Muscle layer of duodenum (tissue), 2 donors: ENCODE results near the gene CTIF.

Experiments
- H3K27ac ChIP-seq: one replicate; pipeline ENCODE4 v1.7.0; 2013; ENCODE audit warnings: mild to moderate bottlenecking, low read length
- H3K27me3 ChIP-seq: one replicate; pipeline ENCODE4 v1.7.0; 2013; ENCODE audit warnings: low read depth, mild to moderate bottlenecking, control low read depth, low read length
- H3K36me3 ChIP-seq, 2 donors: one replicate each; pipeline ENCODE4 v1.7.0; 2013; ENCODE audit warnings: low read length in 2 of 2, control low read depth in 1 of 2, mild to moderate bottlenecking in 1 of 2; ENCODE audit not compliant: insufficient read depth in 2 of 2, control insufficient read depth in 1 of 2
- H3K4me1 ChIP-seq, 2 donors: one replicate each; pipeline ENCODE4 v1.7.0; 2013; ENCODE audit warnings: low read length in 2 of 2, mild to moderate bottlenecking in 2 of 2, control low read depth in 1 of 2, moderate library complexity in 1 of 2; ENCODE audit not compliant: insufficient read depth in 2 of 2, control insufficient read depth in 1 of 2
- H3K4me3 ChIP-seq, 2 donors: one replicate each; pipeline ENCODE4 v1.7.0; 2013; ENCODE audit warnings: low read length in 2 of 2, low read depth in 1 of 2, mild to moderate bottlenecking in 1 of 2
- H3K9me3 ChIP-seq, 2 donors: one replicate each; pipeline ENCODE4 v1.7.0; 2013; ENCODE audit warnings: low read length in 2 of 2, control low read depth in 1 of 2, mild to moderate bottlenecking in 1 of 2; ENCODE audit not compliant: control insufficient read depth in 1 of 2
- donor health status: healthy.

The CTIF gene

GRCh38 chr18:48554610-48555400 lies 16.0 kb downstream of the CTIF start:
- Histone ChIP-seq H3K27ac (no peak overlapping the region), H3K36me3 (peaks cover 0 to 4% of the 10 kb centered on the region in 2 donors), H3K27me3 (no peaks in the 10 kb centered on the region), H3K4me1 (peaks cover 0 to 6% of the 10 kb centered on the region in 2 donors), H3K4me3 (no peak overlapping the region), H3K9me3 (peaks cover 0 to 5% of the 10 kb centered on the region in 2 donors)

- Histone ChIP-seq H3K36me3 (peaks cover 0 to 4% of the 10 kb centered on the region in 2 donors), H3K27me3 (no peaks in the 10 kb centered on the region), H3K4me3 (no peak overlapping the region), H3K4me1 (peaks cover 0 to 6% of the 10 kb centered on the region in 2 donors), H3K27ac (no peak overlapping the region), H3K9me3 (peaks cover 0 to 5% of the 10 kb centered on the region in 2 donors)
These were observed 16.7 kb downstream of the CTIF start for GRCh38 chr18:48555465-48555995.

DNA sequence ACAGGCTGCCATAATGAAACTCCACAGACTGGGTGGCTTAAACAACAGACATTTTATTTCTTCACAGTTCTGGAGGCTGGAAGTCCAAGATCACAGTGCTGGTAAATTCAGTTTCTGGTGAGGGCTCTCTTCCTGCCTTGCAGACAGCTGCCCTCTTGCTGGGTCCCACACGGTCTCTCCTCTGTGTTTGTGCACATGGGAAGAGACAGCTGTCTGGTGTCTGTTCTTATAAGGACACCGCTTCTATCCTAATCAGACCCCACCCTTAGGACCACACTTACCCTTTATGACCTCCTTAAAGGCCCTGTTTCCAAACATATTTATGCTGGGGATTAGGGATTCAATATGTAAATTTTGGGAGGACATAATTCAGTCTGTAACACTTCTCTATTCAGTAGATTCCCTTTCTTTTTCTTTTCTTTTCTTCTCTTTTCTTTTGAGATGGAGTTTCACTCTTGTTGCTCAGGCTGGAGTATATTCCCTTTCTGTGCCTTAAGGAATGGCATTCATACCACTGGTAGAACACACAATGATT lies 18.9 kb downstream of the CTIF start:
- H3K27me3 ChIP-seq, result no peaks in the 10 kb centered on the region
- no peak overlapping the region for H3K27ac ChIP-seq
- H3K4me3 ChIP-seq, result no peak overlapping the region
- peaks cover 0 to 4% of the 10 kb centered on the region in 2 donors for H3K36me3 ChIP-seq
- H3K9me3 ChIP-seq, result peaks cover 0 to 5% of the 10 kb centered on the region in 2 donors
- peaks cover 0 to 15% of the 10 kb centered on the region in 2 donors for H3K4me1 ChIP-seq

GRCh38 chr18:48558248-48558647 lies 19.4 kb downstream of the CTIF start:
- no peak overlapping the region for H3K4me3 ChIP-seq
- peaks cover 0 to 19% of the 10 kb centered on the region in 2 donors for H3K4me1 ChIP-seq
- peaks cover 0 to 5% of the 10 kb centered on the region in 2 donors for H3K9me3 ChIP-seq
- H3K36me3 ChIP-seq, result peaks cover 0 to 4% of the 10 kb centered on the region in 2 donors
- H3K27me3 ChIP-seq, result no peaks in the 10 kb centered on the region
- H3K27ac ChIP-seq, result no peak overlapping the region

DNA sequence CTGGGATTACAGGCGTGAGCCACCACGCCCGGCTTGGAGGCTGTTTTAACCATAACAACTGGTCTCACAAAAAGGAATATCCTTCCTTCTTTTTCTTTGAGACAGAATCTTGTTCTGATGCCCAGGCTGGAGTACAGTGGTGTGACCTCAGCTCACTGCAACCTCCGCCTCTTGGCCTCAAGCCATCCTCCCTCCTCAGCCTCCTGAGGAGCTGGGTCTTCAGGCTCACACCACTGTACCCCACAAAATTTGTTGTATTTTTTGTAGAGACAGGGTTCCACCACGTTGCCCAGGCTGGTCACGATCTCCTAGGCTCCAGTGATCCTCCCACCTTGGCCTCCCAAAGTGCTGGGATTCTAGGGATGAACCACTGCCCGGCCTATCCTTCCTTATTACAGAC lies 21.7 kb downstream of the CTIF start:
- H3K4me1 ChIP-seq, result peaks cover 0 to 19% of the 10 kb centered on the region in 2 donors
- H3K36me3 ChIP-seq, result peaks cover 0 to 4% of the 10 kb centered on the region in 2 donors
- no peak overlapping the region for H3K4me3 ChIP-seq
- peaks cover 0 to 5% of the 10 kb centered on the region in 2 donors for H3K9me3 ChIP-seq
- no peak overlapping the region for H3K27ac ChIP-seq
- no peaks in the 10 kb centered on the region for H3K27me3 ChIP-seq

GRCh38 chr18:48562075-48562474 lies 23.2 kb downstream of the CTIF start:
- Histone ChIP-seq H3K4me1 (peaks cover 0 to 13% of the 10 kb centered on the region in 2 donors), H3K9me3 (peaks cover 0 to 5% of the 10 kb centered on the region in 2 donors), H3K4me3 (no peak overlapping the region), H3K27ac (no peak overlapping the region), H3K27me3 (no peaks in the 10 kb centered on the region), H3K36me3 (peaks cover 0 to 4% of the 10 kb centered on the region in 2 donors)

DNA sequence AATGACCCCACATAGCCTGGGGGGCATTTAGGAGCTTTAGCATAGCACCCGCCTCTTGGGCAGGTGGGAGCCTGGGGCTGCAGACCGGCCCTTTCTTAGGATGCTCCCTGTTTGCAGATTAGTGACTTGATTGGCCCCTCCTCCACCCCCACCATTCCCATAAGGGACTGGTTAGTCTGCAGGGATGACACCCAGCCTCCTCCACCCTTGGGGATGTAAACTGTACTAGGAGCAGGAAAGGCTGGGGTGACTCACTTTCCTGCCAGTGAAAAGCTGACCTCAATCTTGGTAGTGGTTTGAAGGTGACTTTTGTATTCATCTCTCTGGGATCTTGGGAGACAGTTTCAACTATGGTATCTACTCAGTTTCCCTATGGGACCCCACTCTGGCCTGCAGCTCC lies 24.2 kb downstream of the CTIF start:
- H3K4me3 ChIP-seq, result no peak overlapping the region
- H3K36me3 ChIP-seq, result peaks cover 0 to 4% of the 10 kb centered on the region in 2 donors
- peaks cover 0 to 5% of the 10 kb centered on the region in 2 donors for H3K9me3 ChIP-seq
- H3K4me1 ChIP-seq, result peaks cover 0 to 13% of the 10 kb centered on the region in 2 donors
- no peak overlapping the region for H3K27ac ChIP-seq
- no peaks in the 10 kb centered on the region for H3K27me3 ChIP-seq

- peaks cover 0 to 5% of the 10 kb centered on the region in 2 donors for H3K9me3 ChIP-seq
- H3K27ac ChIP-seq, result no peak overlapping the region
- no peaks in the 10 kb centered on the region for H3K27me3 ChIP-seq
- H3K4me3 ChIP-seq, result no peak overlapping the region
- H3K4me1 ChIP-seq, result peaks cover 0 to 13% of the 10 kb centered on the region in 2 donors
- H3K36me3 ChIP-seq, result peaks cover 0 to 4% of the 10 kb centered on the region in 2 donors
These were observed 25.3 kb downstream of the CTIF start for GRCh38 chr18:48564139-48564538.

DNA sequence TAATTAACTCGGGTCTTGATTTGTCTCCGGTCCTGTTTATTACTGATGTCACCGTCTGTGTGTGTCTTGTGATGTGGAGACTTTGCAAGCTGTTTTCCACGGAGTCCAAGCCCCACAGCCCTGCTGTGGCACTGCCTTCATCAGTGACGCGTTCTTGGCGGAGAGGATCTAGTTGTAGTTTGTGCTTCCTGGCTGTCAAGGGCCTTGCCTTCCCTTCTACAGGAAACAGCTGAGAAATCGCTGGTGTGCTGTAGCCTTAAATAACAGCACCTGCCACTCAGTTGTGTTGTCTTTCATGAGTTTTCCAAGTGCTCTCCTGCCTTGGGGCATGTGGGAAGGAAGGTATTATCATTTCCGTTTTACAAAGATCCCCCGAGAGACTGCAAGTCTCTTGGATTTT lies 26.3 kb downstream of the CTIF start:
- peaks cover 0 to 13% of the 10 kb centered on the region in 2 donors for H3K4me1 ChIP-seq
- H3K9me3 ChIP-seq, result no peaks in the 10 kb centered on the region
- no peak overlapping the region for H3K27ac ChIP-seq
- H3K27me3 ChIP-seq, result no peaks in the 10 kb centered on the region
- H3K4me3 ChIP-seq, result no peak overlapping the region
- no peaks in the 10 kb centered on the region for H3K36me3 ChIP-seq

DNA sequence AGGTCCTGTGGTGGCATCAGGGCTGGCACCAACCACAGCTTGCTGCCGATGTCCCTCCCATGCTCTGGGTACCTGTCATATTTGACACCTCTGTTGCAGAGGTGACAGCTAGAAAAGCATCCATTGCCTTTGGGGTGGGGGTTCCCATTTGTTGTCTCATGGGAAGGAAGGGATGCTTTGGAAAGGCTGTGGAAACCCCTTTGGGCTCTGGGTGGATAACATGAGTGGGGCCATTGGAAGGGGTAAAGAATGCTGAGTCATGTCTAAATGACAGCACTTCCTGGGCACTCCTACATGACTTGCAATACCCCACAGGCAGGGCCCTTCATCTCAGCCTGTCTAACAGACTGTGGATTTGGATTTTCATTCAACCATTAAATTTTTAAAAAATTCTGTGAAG lies 27.8 kb downstream of the CTIF start:
- Histone ChIP-seq H3K4me3 (no peak overlapping the region), H3K27me3 (no peaks in the 10 kb centered on the region), H3K9me3 (no peaks in the 10 kb centered on the region), H3K27ac (no peak overlapping the region), H3K4me1 (peaks cover 0 to 13% of the 10 kb centered on the region in 2 donors), H3K36me3 (no peaks in the 10 kb centered on the region)

DNA sequence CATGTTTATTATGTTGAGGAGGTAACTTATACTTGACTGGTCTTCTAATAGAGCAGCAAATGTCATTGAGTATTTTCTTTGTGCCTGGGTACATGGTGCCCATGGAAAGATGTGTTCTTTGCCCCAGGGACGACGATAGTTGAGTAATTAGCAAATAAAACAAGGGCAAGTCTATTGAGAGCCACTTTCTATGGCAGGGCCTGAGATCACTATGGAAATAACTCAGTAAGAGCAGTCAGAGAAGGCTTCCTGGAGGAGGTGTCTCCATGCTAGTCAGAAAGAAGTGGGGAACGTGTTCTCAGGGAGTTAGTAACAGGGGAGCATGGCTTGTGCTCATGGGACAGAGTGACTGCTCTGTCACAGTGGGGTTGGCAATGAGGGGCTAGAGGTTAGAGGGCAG lies 28.6 kb downstream of the CTIF start:
- Histone ChIP-seq H3K27ac (no peak overlapping the region), H3K27me3 (no peaks in the 10 kb centered on the region), H3K4me1 (peaks cover 0 to 5% of the 10 kb centered on the region in 2 donors), H3K9me3 (no peaks in the 10 kb centered on the region), H3K36me3 (no peaks in the 10 kb centered on the region), H3K4me3 (no peak overlapping the region)
